Subcutaneous abdominal adipose tissue (tissue), 5 donors: ENCODE results near the gene HDAC7.

ENCODE experiments used
- H3K27ac ChIP-seq: one replicate; pipeline ENCODE4 v1.7.0; 2013; ENCODE audit warnings: low read depth, mild to moderate bottlenecking, inconsistent platforms, low read length, moderate library complexity
- H3K27me3 ChIP-seq, 5 donors: one replicate each; pipeline ENCODE4 v1.7.0; 2013; ENCODE audit warnings: low read length in 5 of 5, inconsistent platforms in 1 of 5; ENCODE audit not compliant: control insufficient read depth in 5 of 5, insufficient read depth in 4 of 5
- H3K36me3 ChIP-seq, 5 donors: one replicate each; pipeline ENCODE4 v1.7.0; 2013; ENCODE audit warnings: low read length in 5 of 5; ENCODE audit not compliant: control insufficient read depth in 5 of 5, insufficient read depth in 5 of 5
- H3K4me1 ChIP-seq, 5 donors: one replicate each; pipeline ENCODE4 v1.7.0; 2013; ENCODE audit warnings: low read length in 5 of 5, mild to moderate bottlenecking in 3 of 5, moderate library complexity in 1 of 5; ENCODE audit not compliant: control insufficient read depth in 5 of 5, insufficient read depth in 5 of 5
- H3K4me3 ChIP-seq, 5 donors: one replicate each; pipeline ENCODE4 v1.7.0; 2013; ENCODE audit warnings: low read length in 5 of 5, low read depth in 1 of 5
- H3K9ac ChIP-seq, 5 donors: one replicate each; pipeline ENCODE4 v1.7.0; 2013; ENCODE audit warnings: low read length in 5 of 5, mild to moderate bottlenecking in 4 of 5, moderate library complexity in 3 of 5
- H3K9me3 ChIP-seq, 5 donors: one replicate each; pipeline ENCODE4 v1.7.0; 2013; ENCODE audit warnings: low read length in 5 of 5; ENCODE audit not compliant: control insufficient read depth in 5 of 5
- donor health status: healthy.
- donor health status: healthy.
- donor health status: healthy.
- donor health status: healthy.
- donor health status: healthy.

The HDAC7 gene

GRCh38 chr12:47860279-47860841 is 40.7 kb upstream of the HDAC7 start:
- no peak overlapping the region for H3K4me3 ChIP-seq
- no peak overlapping the region for H3K27ac ChIP-seq
- H3K9ac ChIP-seq = no peak overlapping the region
- no peaks in the 10 kb centered on the region for H3K4me1 ChIP-seq
- H3K36me3 ChIP-seq = no peaks in the 10 kb centered on the region
- no peaks in the 10 kb centered on the region for H3K9me3 ChIP-seq
- H3K27me3 ChIP-seq = no peaks in the 10 kb centered on the region

GRCh38 chr12:47858511-47859266 is 39.0 kb upstream of the HDAC7 start:
- H3K27me3 ChIP-seq = no peaks in the 10 kb centered on the region
- H3K27ac ChIP-seq = no peak overlapping the region
- no peaks in the 10 kb centered on the region for H3K4me1 ChIP-seq
- H3K9ac ChIP-seq = no peak overlapping the region
- no peaks in the 10 kb centered on the region for H3K9me3 ChIP-seq
- H3K36me3 ChIP-seq = no peaks in the 10 kb centered on the region
- no peak overlapping the region for H3K4me3 ChIP-seq

DNA sequence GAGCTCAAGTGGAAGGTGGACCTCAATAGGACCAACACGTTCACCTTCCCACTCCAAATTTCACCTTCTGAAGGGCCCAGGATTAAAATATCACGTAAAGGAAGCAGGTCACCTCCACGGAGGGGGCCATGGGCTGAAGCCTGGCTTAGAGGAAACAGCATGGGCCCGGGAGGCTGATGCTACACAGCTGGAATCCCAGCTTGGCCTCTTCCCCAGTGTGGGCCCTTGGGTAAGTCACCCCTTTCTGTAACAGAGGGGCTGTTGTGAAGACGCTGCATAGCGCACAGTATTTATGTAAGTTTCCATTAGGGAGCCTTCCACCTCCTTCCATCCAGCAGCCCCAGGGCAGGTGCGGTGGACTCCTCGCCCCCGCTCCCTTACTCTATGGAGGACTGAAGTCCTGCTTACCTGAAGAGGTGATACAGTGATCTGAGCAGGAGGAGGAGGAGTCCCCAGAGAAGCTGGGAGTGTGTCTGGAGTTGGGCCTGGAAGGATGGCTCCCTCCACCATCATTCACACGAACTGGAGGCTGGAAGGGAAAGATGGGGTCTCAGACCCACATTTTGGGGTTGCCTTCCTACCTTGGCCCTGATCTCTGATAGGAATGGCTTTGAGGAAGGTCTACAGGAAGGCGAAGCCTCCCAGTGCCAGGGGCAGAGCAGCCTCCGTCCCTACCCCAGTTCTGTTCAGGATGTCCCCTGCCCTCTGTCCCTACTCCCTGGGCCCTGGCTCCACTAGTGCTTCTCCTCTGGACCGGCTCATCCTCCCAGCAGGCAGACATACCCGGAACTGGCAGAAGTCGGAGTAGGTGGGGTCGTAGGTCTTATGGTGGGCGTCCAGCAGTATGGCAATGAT is 37.2 kb upstream of the HDAC7 start:
- H3K4me1 ChIP-seq = peaks cover under 1 to 9% (median 8%) of the 10 kb centered on the region in 5 donors
- no peaks in the 10 kb centered on the region for H3K27me3 ChIP-seq
- no peak overlapping the region for H3K4me3 ChIP-seq
- no peaks in the 10 kb centered on the region for H3K36me3 ChIP-seq
- no peaks in the 10 kb centered on the region for H3K9me3 ChIP-seq
- H3K9ac ChIP-seq = no peak overlapping the region
- H3K27ac ChIP-seq = no peak overlapping the region

GRCh38 chr12:47856094-47856493 is 36.4 kb upstream of the HDAC7 start:
- Histone ChIP-seq H3K4me1 (peaks cover 2 to 11% (median 10%) of the 10 kb centered on the region in 5 donors), H3K4me3 (no peak overlapping the region), H3K27ac (no peak overlapping the region), H3K9me3 (no peaks in the 10 kb centered on the region), H3K9ac (no peak overlapping the region), H3K27me3 (no peaks in the 10 kb centered on the region), H3K36me3 (no peaks in the 10 kb centered on the region)

GRCh38 chr12:47855502-47855901 is 35.8 kb upstream of the HDAC7 start:
- Histone ChIP-seq H3K9ac (no peak overlapping the region), H3K4me1 (peaks cover 2 to 11% (median 10%) of the 10 kb centered on the region in 5 donors), H3K9me3 (no peaks in the 10 kb centered on the region), H3K36me3 (no peaks in the 10 kb centered on the region), H3K27me3 (no peaks in the 10 kb centered on the region), H3K4me3 (no peak overlapping the region), H3K27ac (no peak overlapping the region)

GRCh38 chr12:47854531-47854930 is 34.8 kb upstream of the HDAC7 start:
- Histone ChIP-seq H3K9ac (no peak overlapping the region), H3K27me3 (no peaks in the 10 kb centered on the region), H3K4me1 (peaks cover 2 to 11% (median 10%) of the 10 kb centered on the region in 5 donors), H3K9me3 (no peaks in the 10 kb centered on the region), H3K4me3 (no peak overlapping the region), H3K36me3 (no peaks in the 10 kb centered on the region), H3K27ac (no peak overlapping the region)

DNA sequence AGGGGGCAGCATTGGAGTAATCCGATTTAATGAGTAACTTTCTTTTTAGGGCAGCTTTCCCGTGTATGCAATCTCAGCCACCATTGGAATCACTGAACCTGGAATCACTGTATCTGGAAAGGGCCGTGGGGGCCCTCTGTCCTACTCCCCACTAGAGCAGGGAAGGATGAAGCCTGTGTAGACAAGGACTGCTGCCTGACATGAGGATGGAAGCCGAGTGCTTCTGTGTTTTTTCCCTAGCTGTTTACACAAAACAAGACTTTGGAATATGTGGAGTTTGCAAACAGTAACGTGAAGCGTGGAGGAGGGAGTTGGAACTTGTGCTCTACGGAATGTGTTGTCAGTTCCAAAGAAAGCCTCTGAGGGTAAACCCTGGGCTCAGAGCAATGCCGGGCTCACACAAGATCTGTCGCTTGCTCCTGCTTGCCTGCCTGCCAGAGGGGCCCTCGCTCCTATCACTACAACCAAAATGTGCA is 32.4 kb upstream of the HDAC7 start:
- Histone ChIP-seq H3K4me1 (peaks cover 2 to 14% (median 10%) of the 10 kb centered on the region in 5 donors), H3K9me3 (no peaks in the 10 kb centered on the region)

GRCh38 chr12:47851303-47851952 is 31.7 kb upstream of the HDAC7 start:
- peaks cover 2 to 14% (median 10%) of the 10 kb centered on the region in 5 donors for H3K4me1 ChIP-seq
- no peak overlapping the region for H3K27ac ChIP-seq
- H3K36me3 ChIP-seq = no peaks in the 10 kb centered on the region
- no peak overlapping the region for H3K9ac ChIP-seq
- no peak overlapping the region for H3K4me3 ChIP-seq
- H3K27me3 ChIP-seq = no peaks in the 10 kb centered on the region
- H3K9me3 ChIP-seq = no peaks in the 10 kb centered on the region

More for the DNA sequence above, 32.4 kb upstream of the HDAC7 start:
- Histone ChIP-seq H3K27me3 (no peaks in the 10 kb centered on the region), H3K27ac (no peak overlapping the region), H3K4me3 (peak overlapping the region in 1 of 5 donors; percentile 13), H3K36me3 (no peaks in the 10 kb centered on the region), H3K9ac (peak overlapping the region in 1 of 5 donors; percentile 45)

GRCh38 chr12:47850153-47851084 is 30.7 kb upstream of the HDAC7 start:
- Histone ChIP-seq H3K27me3 (no peaks in the 10 kb centered on the region), H3K9ac (no peak overlapping the region), H3K4me1 (peaks cover 2 to 15% (median 11%) of the 10 kb centered on the region in 5 donors), H3K9me3 (no peaks in the 10 kb centered on the region), H3K4me3 (no peak overlapping the region), H3K36me3 (no peaks in the 10 kb centered on the region), H3K27ac (no peak overlapping the region)
